Measurements from ENCODE around the gene ADAMTS2.

ADAMTS2 gene

GRCh38 chr5:179142434-179143198 lies 202.6 kb downstream of the ADAMTS2 start:
- TF ChIP-seq, protein P1, sequence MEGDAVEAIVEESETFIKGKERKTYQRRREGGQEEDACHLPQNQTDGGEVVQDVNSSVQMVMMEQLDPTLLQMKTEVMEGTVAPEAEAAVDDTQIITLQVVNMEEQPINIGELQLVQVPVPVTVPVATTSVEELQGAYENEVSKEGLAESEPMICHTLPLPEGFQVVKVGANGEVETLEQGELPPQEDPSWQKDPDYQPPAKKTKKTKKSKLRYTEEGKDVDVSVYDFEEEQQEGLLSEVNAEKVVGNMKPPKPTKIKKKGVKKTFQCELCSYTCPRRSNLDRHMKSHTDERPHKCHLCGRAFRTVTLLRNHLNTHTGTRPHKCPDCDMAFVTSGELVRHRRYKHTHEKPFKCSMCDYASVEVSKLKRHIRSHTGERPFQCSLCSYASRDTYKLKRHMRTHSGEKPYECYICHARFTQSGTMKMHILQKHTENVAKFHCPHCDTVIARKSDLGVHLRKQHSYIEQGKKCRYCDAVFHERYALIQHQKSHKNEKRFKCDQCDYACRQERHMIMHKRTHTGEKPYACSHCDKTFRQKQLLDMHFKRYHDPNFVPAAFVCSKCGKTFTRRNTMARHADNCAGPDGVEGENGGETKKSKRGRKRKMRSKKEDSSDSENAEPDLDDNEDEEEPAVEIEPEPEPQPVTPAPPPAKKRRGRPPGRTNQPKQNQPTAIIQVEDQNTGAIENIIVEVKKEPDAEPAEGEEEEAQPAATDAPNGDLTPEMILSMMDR (IDR thresholded peaks at IDR 0.05): no peak

- TF ChIP-seq, protein P1 (IDR thresholded peaks at IDR 0.05): no peak
Measured at GRCh38 chr5:179141867-179142266, 203.4 kb downstream of the ADAMTS2 start.

- TF ChIP-seq, protein P1 (IDR thresholded peaks at IDR 0.05): no peak
Measured at GRCh38 chr5:179140293-179140692, 205.0 kb downstream of the ADAMTS2 start.

GRCh38 chr5:179139936-179140235 lies 205.4 kb downstream of the ADAMTS2 start:
- TF ChIP-seq, protein P1 (IDR thresholded peaks at IDR 0.05): no peak

DNA sequence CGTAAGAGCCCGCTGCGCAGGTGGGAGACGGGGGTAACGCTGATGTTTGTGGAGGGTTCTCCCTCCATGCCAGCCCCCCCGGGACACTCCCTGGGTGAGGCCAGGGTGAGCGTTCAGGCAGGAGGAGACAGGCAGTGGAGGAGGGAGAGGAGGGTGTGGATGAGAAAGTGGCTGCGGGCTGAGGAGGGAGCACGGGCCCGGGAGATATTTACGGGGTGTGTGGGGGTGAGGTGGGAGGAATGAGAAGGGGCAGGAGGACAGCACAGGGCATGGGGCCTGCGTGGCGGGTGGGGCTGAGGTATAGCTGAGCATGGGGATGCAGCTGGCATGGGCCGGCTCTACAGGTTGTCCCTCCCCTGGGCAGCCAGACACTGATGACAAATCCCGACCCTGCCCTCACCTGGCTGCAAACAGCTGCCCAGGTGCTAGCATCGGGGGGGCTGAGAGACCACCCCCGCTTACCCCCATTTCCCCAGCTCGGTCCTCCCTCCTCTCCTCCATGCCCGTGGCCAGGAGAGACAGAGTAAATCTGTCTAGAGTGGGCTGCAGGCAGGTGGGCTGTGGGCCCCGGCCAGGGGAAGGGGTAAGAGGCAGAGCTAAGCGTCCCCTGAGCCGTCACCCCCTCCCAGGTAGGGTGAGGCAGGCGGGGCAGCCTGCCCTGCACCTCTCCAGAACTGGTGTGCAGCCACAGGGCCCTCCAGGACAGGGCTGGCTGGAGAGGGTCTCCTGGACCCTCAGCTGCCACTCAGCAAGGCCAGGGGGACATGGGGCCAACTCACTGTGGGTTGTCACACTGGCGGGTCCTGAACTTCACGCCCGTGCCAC lies 205.9 kb downstream of the ADAMTS2 start:
- TF ChIP-seq, protein P1 (IDR thresholded peaks at IDR 0.05): no peak

DNA sequence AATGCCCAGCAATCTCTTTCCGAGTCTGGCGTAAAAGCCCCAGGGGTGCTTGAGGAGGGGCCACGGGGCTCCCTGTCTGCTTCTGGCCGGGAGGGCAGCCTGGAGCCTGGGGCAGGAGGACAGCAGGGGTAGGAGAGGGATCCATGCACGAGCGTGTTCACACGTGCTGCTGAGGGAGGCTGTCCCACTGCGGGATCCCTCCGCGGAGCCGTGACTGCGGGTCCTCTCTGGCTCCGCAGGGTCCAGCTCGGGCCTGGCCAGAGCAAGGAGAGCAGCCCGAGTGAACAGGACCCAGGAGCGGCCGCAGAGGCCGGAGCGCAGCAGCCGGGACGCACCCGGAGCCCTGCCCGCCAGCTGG lies 206.7 kb downstream of the ADAMTS2 start:
- TF ChIP-seq, protein P1 (IDR thresholded peaks at IDR 0.05): no peak

DNA sequence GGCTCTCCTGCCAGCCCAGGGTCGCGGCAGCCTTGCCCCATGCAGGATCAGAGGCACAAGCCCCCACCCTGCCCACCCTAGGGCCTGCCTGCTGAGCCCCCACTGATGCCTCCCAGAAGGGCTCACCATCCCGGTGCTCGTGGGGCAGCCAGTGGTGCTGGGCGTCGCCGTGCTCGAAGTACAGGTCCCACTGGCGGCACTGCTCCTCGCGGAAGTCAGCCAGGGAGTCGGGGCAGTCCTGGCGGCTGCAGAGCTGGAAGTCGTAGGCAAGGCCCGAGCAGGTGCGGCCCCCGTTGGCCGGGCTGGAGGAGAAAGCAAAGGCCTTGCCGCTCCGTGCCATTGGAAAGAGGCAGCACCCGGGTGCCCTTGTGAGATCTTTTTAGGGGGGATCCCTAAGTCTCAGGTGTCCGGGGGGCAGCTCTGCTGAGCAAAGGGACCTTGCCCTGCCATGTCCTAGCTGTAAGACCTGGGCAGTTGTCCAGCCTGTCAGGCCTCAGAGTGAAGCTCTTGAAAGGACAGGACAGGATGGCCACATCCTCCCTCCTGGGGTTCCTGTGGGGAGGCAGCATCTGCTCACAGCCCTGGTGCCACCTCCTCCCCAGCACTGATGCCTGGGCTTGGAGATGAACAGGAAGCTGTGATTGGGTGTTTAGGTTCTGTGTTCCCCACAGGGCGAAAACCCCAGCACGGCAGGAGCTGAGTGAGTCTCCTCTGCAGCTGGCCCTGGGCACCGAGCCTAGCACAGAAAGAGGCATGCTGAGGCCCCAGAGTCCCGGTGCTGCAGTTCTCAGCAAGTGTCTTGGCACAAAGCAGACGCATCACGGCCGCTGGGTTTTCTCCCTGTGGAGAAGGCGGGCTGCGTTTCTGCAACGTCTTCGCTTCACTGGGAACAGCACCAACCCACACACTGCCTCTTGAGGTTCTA lies 207.4 kb downstream of the ADAMTS2 start:
- TF ChIP-seq, protein P1 (IDR thresholded peaks at IDR 0.05): no peak

Measured in LNCAP (cell line).